HEK293 (cell line): ENCODE results near the gene LYVE1.

Experiments
- CTCF ChIA-PET: fragments of 350-600 bp; formaldehyde crosslinking; extraction: SDS; loops from one replicate; lab custom pipeline; 2021; ENCODE audit warnings: antibody characterized with exemption; lab: Yijun Ruan, JAX
- POLR2A ChIA-PET: fragments of 300-600 bp; formaldehyde crosslinking; extraction: SDS; loops from one replicate; lab custom pipeline; 2020; ENCODE audit warnings: antibody characterized with exemption, inconsistent platforms; lab: Yijun Ruan, JAX
- H3K27ac ChIP-seq: fragments of 200-500 bp; sonication (Bioruptor generic); 2 replicates; pipeline ENCODE4 v1.5.1; 2014; ENCODE audit warnings: low read depth, low read length, control low read depth, inconsistent platforms; ENCODE audit errors: extremely low read depth
- H3K36me3 ChIP-seq, 2 experiments: fragments of 200-500 bp in 1 of 2; sonication (Bioruptor generic) in 1 of 2; 1 replicate in 1 of 2; 2 replicates in 1 of 2; pipeline ENCODE4 v1.5.1; 2014 to 2017; ENCODE audit warnings: inconsistent platforms in 2 of 2, low read length in 2 of 2; ENCODE audit not compliant: control insufficient read depth in 2 of 2, insufficient read depth in 1 of 2
- H3K4me1 ChIP-seq: fragments of 200-500 bp; sonication (Bioruptor generic); 2 replicates; pipeline ENCODE4 v1.5.1; 2014; ENCODE audit warnings: mild to moderate bottlenecking, low read length, inconsistent platforms; ENCODE audit not compliant: control insufficient read depth, insufficient read depth
- H3K4me3 ChIP-seq: 2 replicates; pipeline ENCODE4 v1.5.1; 2011; ENCODE audit warnings: low read depth, mild to moderate bottlenecking, control low read depth, low read length, moderate library complexity
- H3K9me3 ChIP-seq: fragments of 200-500 bp; sonication (Bioruptor generic); 2 replicates; pipeline ENCODE4 v1.5.1; 2014; ENCODE audit warnings: low read depth, low read length, inconsistent platforms; ENCODE audit not compliant: control insufficient read depth, insufficient read depth
- BCL11B ChIP-seq: fragments of 450-650 bp; formaldehyde crosslinking; IDR thresholded peaks from 2 replicates; pipeline ENCODE4 v1.5.1; 2016; ENCODE audit warnings: low read depth, missing biosample characterization, missing genetic modification characterization
- GLIS1 ChIP-seq: fragments of 450-650 bp; formaldehyde crosslinking; IDR thresholded peaks from 2 replicates; pipeline ENCODE4 v1.5.1; 2016; ENCODE audit warnings: missing biosample characterization, missing genetic modification characterization
- KLF17 ChIP-seq: fragments of 450-650 bp; formaldehyde crosslinking; IDR thresholded peaks from 2 replicates; pipeline ENCODE4 v1.5.1; 2016; ENCODE audit warnings: missing biosample characterization, missing genetic modification characterization
- KLF9 ChIP-seq: fragments of 450-650 bp; formaldehyde crosslinking; IDR thresholded peaks from 2 replicates; pipeline ENCODE4 v1.5.1; 2016; ENCODE audit warnings: missing biosample characterization, missing genetic modification characterization, low read depth
- ZBTB20 ChIP-seq: fragments of 450-650 bp; formaldehyde crosslinking; IDR thresholded peaks from 2 replicates; pipeline ENCODE4 v1.5.1; 2016; ENCODE audit warnings: missing biosample characterization, missing genetic modification characterization
- ZFHX2 ChIP-seq: fragments of 450-650 bp; formaldehyde crosslinking; conservative IDR thresholded peaks from 2 replicates; pipeline ENCODE4 v1.5.1; 2016; ENCODE audit warnings: missing biosample characterization, missing genetic modification characterization
- ZIC2 ChIP-seq: fragments of 450-650 bp; formaldehyde crosslinking; IDR thresholded peaks from 2 replicates; pipeline ENCODE4 v1.5.1; 2016; ENCODE audit warnings: missing biosample characterization, missing genetic modification characterization
- ZNF146 ChIP-seq: fragments of 450-650 bp; formaldehyde crosslinking; IDR thresholded peaks from 2 replicates; pipeline ENCODE4 v1.5.1; 2016; ENCODE audit warnings: missing biosample characterization, missing genetic modification characterization
- ZNF169 ChIP-seq: fragments of 450-650 bp; formaldehyde crosslinking; IDR thresholded peaks from 2 replicates; pipeline ENCODE4 v1.5.1; 2016; ENCODE audit warnings: missing biosample characterization, missing genetic modification characterization
- ZNF416 ChIP-seq: fragments of 450-650 bp; formaldehyde crosslinking; IDR thresholded peaks from 2 replicates; pipeline ENCODE4 v1.5.1; 2016; ENCODE audit warnings: missing biosample characterization, missing genetic modification characterization
- ZNF473 ChIP-seq: fragments of 450-650 bp; formaldehyde crosslinking; IDR thresholded peaks from 2 replicates; pipeline ENCODE4 v1.5.1; 2017; ENCODE audit warnings: missing biosample characterization, missing genetic modification characterization
- ZNF518A ChIP-seq: fragments of 450-650 bp; formaldehyde crosslinking; conservative IDR thresholded peaks from 2 replicates; pipeline ENCODE4 v1.5.1; 2016; ENCODE audit warnings: low read depth, missing biosample characterization, missing genetic modification characterization
- ZNF529 ChIP-seq: fragments of 450-650 bp; formaldehyde crosslinking; IDR thresholded peaks from 2 replicates; pipeline ENCODE4 v1.5.1; 2017; ENCODE audit warnings: missing genetic modification characterization, missing biosample characterization; ENCODE audit not compliant: insufficient replicate concordance
- ZSCAN4 ChIP-seq: fragments of 450-650 bp; formaldehyde crosslinking; IDR thresholded peaks from 2 replicates; pipeline ENCODE4 v1.5.1; 2017; ENCODE audit warnings: missing biosample characterization, missing genetic modification characterization

Gene LYVE1

GRCh38 chr11:10568486-10568941, at the start of gene LYVE1:
LYVE1 (minus strand) TSS chr11:10568665; CDS start chr11:10568532, 133 bp downstream.
- Histone ChIP-seq H3K9me3 (no peaks in the 10 kb centered on the region), H3K36me3 (no peaks in the 10 kb centered on the region), H3K27ac (no peak within 1 kb of the TSS), H3K4me3 (no peak within 1 kb of the TSS), H3K4me1 (no peaks in the 10 kb centered on the region)
- CTCF ChIA-PET = no interaction called here
- POLR2A ChIA-PET = no interaction called here
- TF ChIP-seq ZNF529 (tag by site-specific recombination) (no peak), ZNF169 (tag by site-specific recombination) (no peak), ZIC2 (tag by site-specific recombination) (0 out of 2 replicates have a peak, but pooled peaks have one; percentile 42), ZNF416 (no peak)

- Histone ChIP-seq H3K4me3 (no peak overlapping the region), H3K9me3 (no peaks in the 10 kb centered on the region), H3K27ac (no peak overlapping the region), H3K36me3 (no peaks in the 10 kb centered on the region), H3K4me1 (no peaks in the 10 kb centered on the region)
- TF ChIP-seq KLF9 (tag by site-specific recombination) (no peak), ZIC2 (tag by site-specific recombination) (no peak), ZBTB20 (tag by site-specific recombination) (no peak), GLIS1 (tag by site-specific recombination) (no peak), ZNF473 (no peak), ZNF518A (tag by site-specific recombination) (no peak), BCL11B (no peak), ZSCAN4 (tag by site-specific recombination) (no peak), KLF17 (tag by site-specific recombination) (no peak), ZNF146 (no peak), ZFHX2 (no peak)
- CTCF ChIA-PET = interaction anchor here (1.1 to 1.6 kb wide), 2 partner anchors 118 to 211 kb away, joined by 3 to 4 read pairs; no protein-coding TSS in a partner anchor
- POLR2A ChIA-PET = no interaction called here
Measured at GRCh38 chr11:10617551-10617950, 49.1 kb upstream of the LYVE1 start.
